NCI-H226 (cell line): ENCODE data around the gene HOXA3.
A peak's percentile ranks its signal among the peaks of the same experiment; 100 is the strongest.

Source experiments
- DNase-seq: peaks from one replicate; pipeline ENCODE4 v3.0.0-alpha.2; 2015

The HOXA3 gene

DNA sequence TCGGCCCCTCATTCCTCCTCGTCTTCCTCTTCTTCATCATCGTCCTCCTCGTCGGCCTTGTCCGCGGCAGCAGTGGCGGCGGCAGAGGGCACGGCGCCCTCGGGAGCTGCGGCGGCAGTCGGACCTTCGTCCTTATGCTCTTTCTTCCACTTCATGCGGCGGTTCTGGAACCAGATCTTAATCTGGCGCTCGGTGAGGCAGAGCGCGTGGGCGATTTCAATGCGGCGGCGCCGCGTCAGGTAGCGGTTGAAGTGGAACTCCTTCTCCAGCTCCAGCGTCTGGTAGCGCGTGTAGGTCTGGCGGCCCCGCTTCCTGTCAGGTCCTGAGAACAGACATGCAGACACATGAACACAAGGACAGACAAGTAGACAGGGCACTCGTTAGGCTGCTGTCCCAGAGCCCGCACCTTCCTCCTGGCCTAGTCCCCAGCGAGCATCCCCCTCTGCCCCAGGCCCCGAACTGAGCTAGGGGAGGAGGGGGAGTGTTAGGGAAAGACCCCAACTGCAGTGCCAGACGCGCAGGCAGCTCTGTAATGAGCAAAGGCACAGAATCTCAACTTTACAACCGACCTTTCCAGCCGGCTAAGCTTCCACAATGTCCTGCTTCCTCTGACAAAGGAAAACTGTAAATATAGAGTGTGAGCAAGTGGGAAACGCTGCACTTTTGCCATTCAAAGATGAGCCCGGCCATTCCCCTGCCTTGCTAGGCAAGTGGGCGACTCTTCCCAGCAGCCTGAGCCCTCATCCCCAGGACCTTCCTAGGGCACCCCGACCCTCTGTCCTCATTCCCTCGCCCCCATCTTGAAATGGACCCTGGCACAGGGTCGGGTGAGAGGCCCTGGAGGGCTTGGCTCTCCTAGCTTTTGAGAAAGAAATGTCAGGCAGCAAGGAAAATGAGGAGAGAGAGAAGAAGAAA is 2.8 kb upstream of the HOXA3 start:
- DNase-seq: no peak

DNA sequence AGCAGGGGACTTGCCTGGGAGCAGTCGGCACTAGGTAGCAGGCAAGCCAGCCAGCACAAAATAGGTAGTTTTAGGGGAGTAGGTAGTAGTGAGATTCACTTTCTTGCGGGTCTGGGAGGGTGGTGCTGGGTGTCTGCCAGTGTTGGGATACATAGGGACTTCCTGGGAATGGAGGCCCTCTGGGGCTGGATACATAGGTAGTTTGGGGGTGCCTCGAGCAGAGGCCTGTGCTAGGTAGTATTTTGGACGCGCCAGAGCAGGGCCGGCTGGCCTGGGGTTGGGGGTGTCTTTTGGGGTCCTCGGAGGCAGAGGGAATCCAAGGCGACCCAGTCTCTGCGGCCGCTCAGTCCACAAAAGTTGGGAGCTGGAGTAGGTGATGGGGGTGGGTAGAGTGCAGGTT is 2.0 kb upstream of the HOXA3 start:
- DNase-seq: no peak

DNA sequence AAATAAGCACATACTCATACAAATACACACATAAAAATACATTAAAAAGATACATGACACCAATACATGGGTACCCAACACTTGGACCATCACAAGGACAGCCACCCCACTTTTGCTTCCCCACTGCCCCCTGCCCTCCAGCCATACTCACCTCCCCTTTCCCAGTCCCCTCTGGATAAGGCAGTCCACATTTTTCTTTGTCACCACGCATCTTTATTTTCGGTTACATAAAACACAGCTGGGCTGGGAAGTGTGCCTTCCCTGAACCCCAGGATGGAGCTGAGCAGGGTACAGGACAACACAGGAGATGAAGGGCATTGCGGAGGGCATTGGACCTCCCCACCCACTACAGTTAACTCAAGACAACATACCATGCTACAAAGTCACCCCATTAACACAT is 1.1 kb upstream of the HOXA3 start:
- DNase-seq: no peak

DNA sequence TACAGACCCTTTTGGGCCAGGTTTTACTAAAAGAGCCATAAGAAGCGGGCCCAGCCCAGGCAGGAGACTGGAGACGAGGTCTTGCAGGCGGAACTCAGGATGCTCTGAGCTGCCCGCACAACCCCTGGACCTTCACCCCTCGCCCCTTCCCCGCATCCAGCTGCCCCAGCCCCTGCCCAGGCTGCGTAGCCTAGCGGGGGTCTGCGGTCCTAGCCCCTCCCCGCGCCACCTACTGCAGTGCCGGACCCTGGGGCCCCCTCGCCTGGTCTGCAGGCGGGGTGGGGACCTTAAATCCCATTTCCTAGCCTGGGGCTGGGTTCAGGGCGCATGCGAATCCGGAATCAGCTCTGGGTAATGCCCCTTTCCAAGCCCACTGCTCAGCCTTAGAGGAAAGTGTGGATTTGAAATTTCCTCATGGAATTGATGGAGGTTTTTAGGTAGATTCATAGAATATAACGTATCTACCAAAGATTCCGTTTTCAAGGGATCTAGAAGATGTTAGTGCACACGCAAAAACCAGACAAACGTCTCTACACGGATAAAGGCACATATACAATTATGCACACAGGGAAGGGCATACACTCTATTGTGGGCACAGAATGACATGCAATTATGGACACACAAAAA is 546 bp upstream of the HOXA3 start:
- DNase-seq: no peak

DNA sequence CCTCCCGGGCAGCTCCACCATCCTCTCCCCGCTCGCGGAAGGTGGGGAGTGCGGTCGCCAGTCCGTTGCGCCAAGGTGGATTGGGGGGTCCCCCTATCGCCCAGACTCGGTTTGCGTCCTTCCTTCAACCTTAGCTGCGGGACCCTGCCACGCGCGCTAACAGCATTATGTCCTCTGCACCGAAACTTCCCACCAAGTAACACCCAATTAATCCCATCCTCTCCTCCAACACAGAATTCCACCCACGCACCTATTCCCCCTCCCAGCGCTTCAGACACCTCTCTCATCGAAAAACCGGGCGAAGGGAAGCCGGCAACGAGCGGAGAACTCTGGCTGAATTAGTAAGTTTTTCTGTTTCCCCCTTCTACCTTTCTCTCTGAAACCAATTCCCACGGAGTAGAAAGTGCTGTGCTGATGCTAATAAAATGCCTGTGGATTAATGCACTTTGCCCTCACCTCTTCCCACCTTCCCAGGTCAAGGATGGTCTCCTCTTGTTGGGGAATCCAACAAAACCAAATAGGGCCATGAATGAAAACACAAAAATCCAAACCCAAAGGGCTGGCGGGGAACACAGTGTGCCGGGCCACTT is 947 bp downstream of the HOXA3 start:
- no peak for DNase-seq

DNA sequence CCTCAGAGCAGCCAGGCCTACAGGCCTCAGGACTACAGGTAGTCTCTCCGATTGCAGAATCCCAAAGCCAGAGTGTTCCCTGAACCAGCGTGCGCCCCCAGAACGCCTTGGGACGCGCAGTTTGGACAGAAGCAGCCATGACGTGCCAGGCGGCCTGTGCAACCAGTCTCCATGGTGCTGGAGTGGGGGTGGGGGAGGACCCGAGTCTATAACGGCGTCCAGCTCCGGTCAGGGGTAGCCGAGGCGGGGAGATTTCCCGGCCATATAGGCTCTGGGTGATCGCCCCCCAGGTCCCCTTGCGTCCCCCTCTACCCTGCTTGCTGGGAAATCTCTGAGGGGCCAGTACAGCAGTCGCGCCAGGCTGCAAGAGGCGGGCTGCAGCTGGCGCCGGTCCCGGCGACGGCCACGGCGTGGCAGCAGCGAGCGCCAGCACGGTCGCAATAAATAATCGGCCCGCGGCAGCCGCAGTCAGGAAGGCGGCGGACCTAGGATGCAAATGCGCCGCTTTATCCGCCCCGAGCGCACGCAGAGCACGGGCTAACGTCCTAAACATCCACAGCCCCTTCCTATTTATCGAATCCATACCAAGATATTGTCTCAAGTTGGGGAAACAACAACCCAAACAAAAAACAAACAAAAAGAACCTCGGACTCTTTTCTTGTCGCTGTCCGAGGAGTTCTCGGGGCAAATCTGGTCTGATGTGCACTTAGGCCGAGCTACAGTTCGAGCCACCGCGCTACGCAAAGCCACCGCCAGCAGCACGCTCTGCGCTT is 1.6 kb downstream of the HOXA3 start:
- DNase-seq: peak; percentile 66

DNA sequence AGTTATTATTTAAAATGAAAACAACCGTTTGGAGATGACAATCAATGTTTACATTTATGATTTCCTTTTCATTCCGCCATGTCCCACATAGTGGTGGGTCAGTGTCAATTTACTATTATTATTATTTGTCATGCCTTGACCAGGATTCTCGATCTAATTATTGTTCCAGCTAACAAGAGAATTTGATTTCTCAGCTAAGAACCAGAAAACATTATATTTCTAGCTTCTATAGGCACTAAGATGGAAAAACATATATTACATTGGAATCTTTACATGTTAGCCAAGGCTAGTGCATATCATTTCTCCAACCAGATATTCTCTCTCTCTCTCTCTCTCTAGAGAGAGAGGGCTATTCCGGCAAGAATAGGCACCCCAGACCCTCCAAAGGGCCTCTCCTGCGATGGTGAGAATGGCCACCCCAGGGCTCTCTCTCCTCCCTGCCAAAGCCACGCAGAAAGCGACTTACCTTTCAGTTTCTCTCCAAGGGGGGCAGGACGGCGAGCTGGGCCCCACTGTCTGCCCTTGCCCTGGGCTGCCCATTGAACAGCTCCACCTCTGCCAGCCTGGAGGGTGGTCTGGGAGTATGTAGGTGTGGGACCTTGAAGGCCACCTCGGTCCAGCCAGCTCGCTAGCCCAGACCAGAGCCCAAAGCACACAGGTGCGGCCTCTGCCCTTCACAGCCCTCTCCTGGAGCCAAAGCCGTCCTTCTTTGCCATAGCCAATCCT is 2.4 kb downstream of the HOXA3 start:
- DNase-seq: no peak

DNA sequence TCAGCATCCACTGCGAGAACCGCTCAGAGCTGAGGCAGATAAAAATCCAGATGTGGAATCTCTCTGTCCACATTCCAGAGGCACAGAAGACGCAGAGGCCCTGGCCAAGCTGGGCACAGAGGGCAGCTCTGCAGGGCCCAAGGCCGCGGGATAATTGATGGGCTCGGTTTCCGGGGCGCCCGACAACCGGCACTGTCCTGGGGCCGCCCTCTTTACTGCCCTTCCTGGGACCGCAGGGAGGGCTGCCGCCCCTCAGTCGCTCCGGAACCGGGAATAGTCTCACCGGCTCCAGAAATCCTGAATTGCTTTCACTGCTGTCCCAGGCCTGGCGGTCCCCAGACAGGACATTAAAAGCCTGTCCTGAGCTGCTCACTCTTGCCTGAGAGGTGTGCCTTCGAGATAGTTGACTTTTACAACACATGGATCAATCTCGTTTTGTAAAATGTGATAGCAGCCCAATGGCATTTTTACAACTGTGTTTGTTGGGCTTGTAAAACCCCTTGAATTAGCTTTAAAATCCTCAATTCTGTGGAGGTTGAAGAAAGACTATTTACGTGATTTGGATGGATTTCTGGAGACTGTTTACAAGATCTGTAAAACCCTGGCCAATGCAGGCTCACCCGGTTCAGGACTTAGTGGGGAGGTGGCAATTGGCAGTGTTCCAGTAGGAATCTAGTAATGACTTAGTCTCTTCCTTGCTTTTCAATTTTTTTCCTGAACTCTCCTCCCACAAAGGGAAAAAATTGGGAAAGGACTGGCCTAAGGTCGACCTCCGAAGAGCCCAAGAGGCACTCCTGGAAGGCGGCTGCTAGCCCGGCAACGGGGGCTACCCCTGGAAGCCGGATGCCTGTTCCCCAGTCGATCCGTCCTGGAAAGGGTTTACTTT is 3.4 kb downstream of the HOXA3 start:
- DNase-seq: no peak

DNA sequence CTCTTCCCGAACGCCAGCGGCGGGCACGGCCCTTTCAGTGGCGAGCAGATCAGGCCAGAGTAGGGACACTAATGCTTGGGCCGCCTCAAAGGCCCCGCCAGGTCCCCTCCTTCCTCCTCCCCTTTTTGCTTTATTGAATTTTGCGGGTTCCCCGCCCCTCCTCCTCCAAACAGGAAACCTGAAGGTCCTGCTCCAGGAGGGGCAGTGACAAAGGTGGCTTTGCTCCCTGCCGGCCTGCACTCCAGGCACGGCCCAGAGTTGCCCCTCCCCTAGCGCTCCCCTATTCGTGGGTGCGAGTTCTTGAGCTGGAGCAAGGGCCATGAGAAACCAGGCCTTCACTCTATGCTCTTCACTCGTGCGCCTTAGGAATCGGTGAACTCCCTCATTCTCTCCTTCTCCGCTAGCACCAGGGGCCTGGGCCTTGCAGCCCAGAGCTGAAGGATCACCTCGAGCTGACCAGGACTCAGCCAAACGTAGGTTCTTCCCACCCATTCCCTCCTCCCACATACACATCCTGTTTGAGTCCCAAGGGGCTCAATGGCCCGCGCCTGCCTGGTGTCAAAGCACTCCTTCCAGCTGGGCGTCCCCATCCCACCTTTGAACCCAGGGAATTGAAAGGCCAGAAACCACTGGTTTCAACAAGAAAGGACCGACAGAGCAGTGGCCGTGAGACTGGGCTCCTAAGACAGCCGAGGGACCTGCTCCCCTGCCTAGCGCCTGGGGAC is 4.2 kb downstream of the HOXA3 start:
- DNase-seq: no peak

DNA sequence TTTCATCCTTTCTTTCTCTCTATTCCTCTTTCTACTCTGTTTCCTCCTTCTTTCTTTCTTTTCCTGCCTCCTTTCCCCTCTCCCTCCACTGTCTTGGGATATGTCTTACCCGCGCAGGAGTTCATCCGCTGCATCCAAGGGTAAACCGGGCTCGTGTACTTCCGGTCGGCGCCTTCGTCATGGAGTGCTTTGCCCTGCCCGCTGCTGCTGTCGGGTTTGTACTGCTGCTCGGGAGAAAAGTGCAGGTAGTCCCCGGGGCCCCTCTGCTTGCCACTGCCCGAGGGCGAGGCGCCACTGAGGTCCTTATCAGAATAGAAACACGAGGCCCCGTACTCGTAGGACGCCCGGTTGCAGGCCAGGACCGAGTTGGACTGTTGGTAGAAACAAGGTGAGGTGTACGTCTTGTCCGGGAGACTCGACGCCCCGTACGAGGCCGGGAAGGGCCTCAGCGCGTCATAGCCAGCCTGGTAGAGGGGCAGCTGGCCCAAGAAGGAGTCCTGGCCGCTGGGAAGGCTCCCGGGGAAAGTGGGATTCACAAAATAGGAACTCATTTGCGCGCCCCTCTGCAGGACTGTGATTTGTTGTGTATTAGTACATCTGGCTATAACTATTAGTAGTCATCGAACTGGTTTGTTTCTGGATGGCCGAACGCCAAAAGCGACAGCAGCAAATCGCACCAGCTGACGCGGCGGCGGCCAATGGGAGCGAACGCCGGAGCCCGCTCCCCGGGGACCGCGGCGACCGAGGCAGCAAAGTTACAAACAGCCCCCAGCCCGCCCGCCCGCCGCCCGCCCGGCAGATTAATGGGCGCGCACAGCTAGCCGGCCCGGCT is 5.0 kb downstream of the HOXA3 start, which contains the start of gene HOXA6:
Gene HOXA6, minus strand, starts transcription at position 576 of the 832 bp plus-strand sequence. Its CDS starts 25 bp downstream, at position 551.
- no peak for DNase-seq

DNA sequence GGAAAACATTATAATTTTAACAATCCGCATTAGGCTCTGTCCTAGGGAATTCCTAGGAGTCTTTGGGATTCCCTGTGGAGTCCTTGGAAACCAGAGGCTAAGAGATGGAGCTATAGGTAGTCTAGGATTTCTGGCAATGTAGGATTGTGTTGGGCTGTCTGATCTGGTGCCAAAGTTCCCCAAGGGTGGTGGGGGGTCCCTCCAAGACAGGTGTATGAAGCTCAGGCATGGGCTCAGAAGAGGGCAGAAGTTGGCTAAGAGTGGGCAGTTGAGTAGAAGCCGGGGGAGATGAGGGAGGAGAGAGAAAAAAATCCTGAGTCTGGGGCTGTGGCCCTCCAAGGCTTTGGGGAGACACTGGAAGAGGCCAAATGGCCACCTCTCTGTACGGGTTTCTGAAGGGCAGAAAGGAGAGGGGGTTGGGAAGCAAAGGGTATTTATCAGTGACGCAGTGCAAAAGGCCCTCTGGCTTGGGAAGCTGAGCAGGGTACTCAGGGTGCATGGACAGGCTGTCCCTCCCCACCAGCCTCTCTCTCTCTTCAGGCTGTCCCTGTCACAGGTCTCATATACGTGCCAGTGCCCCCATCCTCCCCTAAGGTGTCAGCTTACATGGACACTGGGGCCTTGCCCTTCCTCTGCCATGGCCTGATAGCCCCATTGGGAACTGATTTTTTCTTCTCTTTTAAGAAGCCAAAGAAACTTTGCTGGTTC is 5.7 kb downstream of the HOXA3 start:
- no peak for DNase-seq

DNA sequence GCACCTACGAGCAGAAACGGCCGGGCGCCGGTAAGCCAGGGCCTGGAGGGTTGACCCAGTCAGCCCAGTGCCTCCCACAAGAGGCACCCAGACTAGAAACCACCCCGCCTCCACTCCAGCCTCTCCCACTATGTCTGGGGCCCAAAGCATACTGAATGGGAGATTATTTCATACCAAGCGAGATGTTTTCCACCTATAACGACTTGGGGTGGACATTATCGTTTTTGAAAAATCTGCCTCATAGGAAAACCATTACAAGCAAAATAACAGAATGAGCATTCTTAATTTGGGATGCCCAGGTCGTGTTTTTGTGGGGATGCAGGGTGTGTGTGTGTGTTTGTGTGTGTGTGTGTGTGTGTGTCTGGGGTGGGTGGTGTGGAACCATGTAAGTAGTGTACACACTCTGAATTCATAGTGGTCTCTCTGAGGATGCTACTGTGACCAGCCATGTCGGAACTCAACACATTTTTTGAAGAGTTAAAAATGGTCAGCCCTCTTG is 6.4 kb downstream of the HOXA3 start:
- DNase-seq: no peak

DNA sequence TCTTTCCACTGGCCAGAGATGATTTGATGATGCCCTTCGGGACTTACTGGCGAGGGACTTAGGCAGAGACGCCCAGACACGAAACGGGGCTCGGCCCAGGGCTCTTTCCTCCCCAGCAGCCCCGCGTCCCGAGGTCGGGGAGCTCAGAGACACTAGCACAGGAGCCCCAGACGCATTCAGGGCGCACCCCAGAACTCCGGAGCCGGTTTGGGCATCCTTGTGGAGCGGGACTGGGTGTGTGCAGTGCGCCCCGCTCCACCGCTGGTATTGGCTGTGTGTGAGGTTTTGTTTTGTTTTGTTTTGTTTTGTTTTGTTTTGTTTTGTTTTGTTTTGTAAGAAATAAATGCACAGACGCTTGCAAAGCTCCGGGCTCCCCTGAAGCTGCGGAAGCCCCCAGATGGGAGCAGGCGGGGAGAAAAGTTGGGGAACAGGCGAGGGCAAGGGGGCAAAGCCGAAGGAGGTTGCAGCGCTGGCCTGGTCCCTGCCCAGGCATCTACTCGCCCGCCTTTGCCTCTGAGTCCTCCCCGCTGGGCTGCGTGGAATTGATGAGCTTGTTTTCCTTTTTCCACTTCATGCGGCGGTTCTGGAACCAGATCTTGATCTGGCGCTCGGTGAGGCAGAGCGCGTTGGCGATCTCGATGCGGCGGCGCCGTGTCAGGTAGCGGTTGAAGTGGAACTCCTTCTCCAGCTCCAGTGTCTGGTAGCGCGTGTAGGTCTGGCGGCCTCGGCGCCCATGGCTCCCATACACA is 7.0 kb downstream of the HOXA3 start:
- no peak for DNase-seq

DNA sequence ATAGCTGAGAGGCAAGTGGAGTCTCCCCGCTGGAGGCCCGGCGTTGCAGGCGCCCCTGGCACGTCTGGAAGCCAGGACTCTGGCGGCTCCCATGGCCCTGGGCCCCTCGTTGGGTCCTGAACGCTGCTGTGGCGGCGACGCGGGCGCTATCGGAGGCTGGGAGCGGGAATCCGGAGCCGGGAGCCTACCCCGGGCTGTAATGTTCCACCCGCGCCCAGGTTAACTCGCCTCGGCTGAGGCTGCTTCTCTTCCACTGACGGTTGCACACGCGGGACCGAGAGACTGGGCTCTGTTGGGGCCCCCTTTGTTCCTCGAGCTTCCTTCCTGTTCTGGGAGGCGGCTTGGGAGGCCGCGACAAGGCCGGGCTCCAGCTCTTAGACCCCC is 7.6 kb downstream of the HOXA3 start:
- no peak for DNase-seq

DNA sequence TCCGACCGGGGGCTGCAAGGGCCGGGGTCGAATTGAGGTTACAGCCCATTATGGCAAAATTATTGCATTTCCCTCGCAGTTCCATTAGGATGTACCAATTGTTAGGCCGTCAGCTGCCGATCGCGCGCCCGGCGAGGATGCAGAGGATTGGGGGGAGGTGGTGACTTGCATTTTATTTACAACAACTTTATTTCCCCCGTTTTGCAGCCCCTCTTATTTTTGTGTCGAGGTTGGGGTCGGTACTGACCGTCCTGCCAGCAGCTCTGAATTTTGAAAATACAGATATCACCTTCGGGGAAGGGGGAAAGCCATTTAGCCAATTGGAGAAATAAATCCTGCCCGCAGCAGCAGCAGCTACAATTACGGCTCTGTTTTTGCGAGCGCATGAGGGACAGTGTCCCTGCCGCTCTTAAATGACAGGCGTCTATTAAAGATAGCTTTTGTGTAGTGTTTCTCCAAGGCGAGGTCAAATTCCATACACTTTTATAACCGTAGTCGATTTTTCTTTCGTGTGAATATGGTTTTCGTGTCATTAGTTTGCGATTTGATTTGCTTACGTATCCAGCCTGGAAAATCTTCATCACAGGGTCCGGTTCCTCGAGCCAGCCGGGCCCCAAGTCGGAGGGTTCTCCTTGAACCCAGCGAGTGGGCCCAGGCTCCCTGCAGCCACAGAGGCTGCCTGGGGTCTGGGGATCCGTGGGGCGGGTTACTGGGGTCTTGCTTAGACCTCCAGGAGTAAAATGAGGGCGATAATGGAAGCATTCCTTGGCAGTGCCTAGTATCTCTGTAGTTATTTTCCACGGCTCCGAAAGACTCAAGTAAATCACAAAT is 8.2 kb downstream of the HOXA3 start:
- no peak for DNase-seq

DNA sequence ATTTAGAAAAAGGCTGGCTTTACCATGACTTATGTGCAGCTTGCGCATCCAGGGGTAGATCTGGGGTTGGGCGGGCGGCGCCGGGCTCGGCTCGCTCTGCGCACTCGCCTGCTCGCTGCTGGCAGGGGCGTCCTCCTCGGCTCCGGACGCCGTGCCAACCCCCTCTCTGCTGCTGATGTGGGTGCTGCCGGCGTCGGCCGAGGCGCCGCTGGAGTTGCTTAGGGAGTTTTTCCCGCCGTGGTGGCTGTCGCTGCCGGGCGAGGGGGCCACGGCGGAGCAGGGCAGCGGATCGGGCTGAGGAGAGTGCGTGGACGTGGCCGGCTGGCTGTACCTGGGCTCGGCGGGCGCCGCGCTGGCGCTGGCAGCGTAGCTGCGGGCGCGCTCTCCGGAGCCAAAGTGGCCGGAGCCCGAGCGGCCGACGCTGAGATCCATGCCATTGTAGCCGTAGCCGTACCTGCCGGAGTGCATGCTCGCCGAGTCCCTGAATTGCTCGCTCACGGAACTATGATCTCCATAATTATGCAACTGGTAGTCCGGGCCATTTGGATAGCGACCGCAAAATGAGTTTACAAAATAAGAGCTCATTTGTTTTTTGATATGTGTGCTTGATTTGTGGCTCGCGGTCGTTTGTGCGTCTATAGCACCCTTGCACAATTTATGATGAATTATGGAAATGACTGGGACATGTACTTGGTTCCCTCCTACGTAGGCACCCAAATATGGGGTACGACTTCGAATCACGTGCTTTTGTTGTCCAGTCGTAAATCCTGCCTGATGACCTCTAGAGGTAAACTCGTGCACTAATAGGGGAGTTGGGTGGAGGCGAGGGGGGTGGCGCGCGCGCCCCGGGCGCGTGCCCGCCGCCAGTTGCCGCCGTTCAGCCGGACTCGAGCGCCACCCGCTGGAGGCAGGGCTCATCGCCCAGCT is 9.1 kb downstream of the HOXA3 start, which contains the start of gene HOXA5:
Gene HOXA5, minus strand, starts transcription at position 659 of the 927 bp plus-strand sequence. Its CDS starts 74 bp downstream, at position 585.
- DNase-seq: peak; percentile 100
